Parathyroid adenoma (tissue), 2 donors: Measurements from ENCODE around the gene TTC4.

ENCODE experiments used
- H2AFZ ChIP-seq: fragments of 300-600 bp; sonication (generic); one replicate; pipeline ENCODE4 v1.7.0; 2017; ENCODE audit warnings: antibody characterized with exemption, mild to moderate bottlenecking
- H3K27ac ChIP-seq: fragments of 300-600 bp; sonication (generic); one replicate; pipeline ENCODE4 v1.7.0; 2017
- H3K27me3 ChIP-seq: fragments of 300-600 bp; sonication (generic); one replicate; pipeline ENCODE4 v1.7.0; 2017; ENCODE audit warnings: low read length; ENCODE audit not compliant: control insufficient read depth, insufficient read depth
- H3K36me3 ChIP-seq: fragments of 300-600 bp; sonication (generic); one replicate; pipeline ENCODE4 v1.7.0; 2017; ENCODE audit warnings: low read length; ENCODE audit not compliant: control insufficient read depth, insufficient read depth
- H3K4me1 ChIP-seq: fragments of 300-600 bp; sonication (generic); one replicate; pipeline ENCODE4 v1.7.0; 2017; ENCODE audit warnings: control low read depth
- H3K4me2 ChIP-seq: fragments of 300-600 bp; sonication (generic); one replicate; pipeline ENCODE4 v1.7.0; 2017; ENCODE audit warnings: low read length
- H3K4me3 ChIP-seq: fragments of 300-600 bp; sonication (generic); one replicate; pipeline ENCODE4 v1.7.0; 2017; ENCODE audit warnings: low read depth, low read length
- H3K79me2 ChIP-seq: fragments of 300-600 bp; sonication (generic); one replicate; pipeline ENCODE4 v1.7.0; 2017; ENCODE audit warnings: control low read depth
- H3K9ac ChIP-seq: fragments of 300-600 bp; sonication (generic); one replicate; pipeline ENCODE4 v1.7.0; 2017; ENCODE audit warnings: mild to moderate bottlenecking
- H3K9me3 ChIP-seq: fragments of 300-600 bp; sonication (generic); one replicate; pipeline ENCODE4 v1.7.0; 2017; ENCODE audit warnings: low read length; ENCODE audit not compliant: control insufficient read depth
- CTCF ChIP-seq: fragments of 300-600 bp; sonication (generic); IDR thresholded peaks from one replicate; pipeline ENCODE4 v1.7.0; 2017; ENCODE audit warnings: antibody characterized with exemption, mild to moderate bottlenecking
- donor health status: primary hyperparathyroidism.

The TTC4 gene

GRCh38 chr1:54745864-54746263 lies 30.2 kb downstream of the TTC4 start:
- H3K27ac ChIP-seq, result no peak overlapping the region
- no peak overlapping the region for H3K9ac ChIP-seq
- H3K79me2 ChIP-seq, result no peaks in the 10 kb centered on the region
- no peaks in the 10 kb centered on the region for H3K4me1 ChIP-seq
- H3K9me3 ChIP-seq, result no peaks in the 10 kb centered on the region
- no peak for TF ChIP-seq CTCF
- no peaks in the 10 kb centered on the region for H3K36me3 ChIP-seq
- no peak overlapping the region for H3K4me2 ChIP-seq
- H2AFZ ChIP-seq, result no peak overlapping the region
- H3K27me3 ChIP-seq, result no peaks in the 10 kb centered on the region
- H3K4me3 ChIP-seq, result no peak overlapping the region

DNA sequence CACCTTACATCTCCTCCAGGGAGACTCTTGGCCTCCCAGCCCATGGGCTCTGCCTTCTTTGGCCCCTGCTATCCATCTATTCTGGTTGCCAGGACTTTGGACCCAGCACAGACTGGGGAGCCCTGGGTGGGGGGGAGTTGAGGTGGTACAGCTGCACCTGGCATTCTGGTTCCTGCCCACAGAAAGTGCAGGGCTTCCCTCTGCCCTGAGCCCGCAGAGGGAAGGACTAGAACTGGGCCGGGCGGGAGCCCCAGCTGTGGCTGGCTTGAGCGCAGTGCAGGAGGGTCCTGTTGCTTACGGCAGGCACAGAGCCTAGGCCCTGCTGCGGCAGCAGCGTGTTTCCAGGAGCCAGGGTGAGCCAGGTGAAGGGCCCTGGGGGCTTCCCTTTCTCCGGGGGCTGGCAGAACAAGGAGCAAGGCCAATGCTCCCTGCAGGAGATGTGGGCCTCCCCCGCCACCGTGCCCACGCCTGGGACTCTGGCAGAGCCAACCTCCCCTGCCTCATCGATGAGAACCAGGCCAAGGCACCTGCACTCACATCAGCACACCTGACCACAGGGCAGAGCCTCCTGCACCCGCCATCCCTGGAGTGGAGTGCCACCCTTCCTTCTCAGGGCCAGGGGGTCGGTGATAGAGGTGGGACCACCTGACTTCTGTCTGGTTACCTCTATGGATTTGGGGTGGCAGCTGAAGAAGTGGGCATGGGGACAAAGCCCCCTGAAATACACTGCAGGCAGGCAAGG lies 32.6 kb downstream of the TTC4 start:
- no peaks in the 10 kb centered on the region for H3K4me1 ChIP-seq

GRCh38 chr1:54750596-54750995 lies 34.9 kb downstream of the TTC4 start:
- no peak for TF ChIP-seq CTCF
- Histone ChIP-seq H3K4me3 (no peak overlapping the region), H3K36me3 (no peaks in the 10 kb centered on the region), H3K4me1 (no peaks in the 10 kb centered on the region), H3K27me3 (no peaks in the 10 kb centered on the region), H3K9ac (no peak overlapping the region), H3K9me3 (no peaks in the 10 kb centered on the region), H2AFZ (no peak overlapping the region), H3K4me2 (no peak overlapping the region), H3K27ac (no peak overlapping the region), H3K79me2 (no peaks in the 10 kb centered on the region)

More for the DNA sequence above, 32.6 kb downstream of the TTC4 start:
- H3K9ac ChIP-seq, result no peak overlapping the region
- no peak overlapping the region for H3K4me3 ChIP-seq
- H3K27ac ChIP-seq, result no peak overlapping the region
- H3K36me3 ChIP-seq, result no peaks in the 10 kb centered on the region
- no peaks in the 10 kb centered on the region for H3K79me2 ChIP-seq
- H3K9me3 ChIP-seq, result no peaks in the 10 kb centered on the region
- no peak for TF ChIP-seq CTCF
- no peaks in the 10 kb centered on the region for H3K27me3 ChIP-seq
- H2AFZ ChIP-seq, result no peak overlapping the region
- H3K4me2 ChIP-seq, result no peak overlapping the region

DNA sequence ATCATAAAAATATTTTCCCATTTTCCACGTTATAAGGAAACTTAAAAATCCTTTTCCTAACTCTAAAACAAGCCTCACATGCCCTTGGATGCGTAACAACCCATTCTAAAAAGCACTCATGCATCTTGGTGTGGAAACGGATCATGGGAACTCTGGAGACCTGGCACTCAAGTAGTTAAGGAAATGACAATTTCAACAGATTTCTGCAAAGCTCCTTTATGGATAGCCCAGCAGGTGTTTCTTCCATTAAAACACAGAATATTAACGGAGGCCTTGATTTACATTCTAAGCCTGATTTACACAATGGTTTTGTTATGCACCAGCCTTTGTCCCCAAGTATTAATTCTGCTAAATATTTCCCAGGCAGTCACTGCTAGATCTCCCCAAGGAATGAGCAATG lies 35.8 kb downstream of the TTC4 start:
- Histone ChIP-seq H2AFZ (no peak overlapping the region), H3K4me2 (no peak overlapping the region), H3K4me3 (no peak overlapping the region), H3K27ac (no peak overlapping the region), H3K27me3 (no peaks in the 10 kb centered on the region), H3K4me1 (no peaks in the 10 kb centered on the region), H3K36me3 (no peaks in the 10 kb centered on the region), H3K9me3 (no peaks in the 10 kb centered on the region), H3K9ac (no peak overlapping the region), H3K79me2 (no peaks in the 10 kb centered on the region)
- TF ChIP-seq CTCF, result no peak

DNA sequence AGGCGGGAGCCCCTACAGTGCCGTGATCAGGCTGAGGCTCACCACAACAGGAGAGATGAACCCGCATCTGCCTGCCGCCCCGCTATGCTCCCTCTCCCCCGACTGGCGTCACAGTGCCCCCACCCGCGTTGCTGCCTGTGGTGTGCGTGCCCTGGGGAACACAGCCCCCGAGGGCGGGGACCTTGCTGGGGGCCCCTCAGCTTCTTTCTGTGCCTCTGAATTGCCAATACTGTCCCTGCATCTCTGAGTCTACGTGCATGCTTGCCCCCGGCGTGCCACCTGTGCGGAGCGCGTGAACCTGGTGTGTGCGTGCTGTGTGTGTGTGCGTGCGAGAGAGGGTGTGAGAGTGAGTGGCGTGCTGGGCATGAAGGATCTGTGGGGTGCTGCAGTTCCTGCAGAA lies 38.4 kb downstream of the TTC4 start:
- Histone ChIP-seq H3K4me2 (no peak overlapping the region), H3K9me3 (no peaks in the 10 kb centered on the region), H2AFZ (no peak overlapping the region), H3K79me2 (no peaks in the 10 kb centered on the region), H3K36me3 (no peaks in the 10 kb centered on the region), H3K9ac (no peak overlapping the region), H3K27ac (no peak overlapping the region), H3K4me1 (no peaks in the 10 kb centered on the region), H3K4me3 (no peak overlapping the region), H3K27me3 (no peaks in the 10 kb centered on the region)
- TF ChIP-seq CTCF, result no peak
